ENCODE results near the gene MGMT. TPM values are rescaled to one million over a fixed set of nuclear protein-coding genes. Genes with fewer than 3 reads are reported as not detected.

Gene MGMT
- polyA plus RNA-seq, 1 of the 3 experiments (the other 2 are of a cell fraction): 10.8 TPM

- H4K20me1 ChIP-seq (ENCODE audit: insufficient read depth): no peaks in the 10 kb centered on the region
Measured at GRCh38 chr10:129742742-129743550, 275.9 kb downstream of the MGMT start.

More at GRCh38 chr10:129742742-129743550, 275.9 kb downstream of the MGMT start:
- 70% methylated on average over 27 of the region's 30 CpGs for WGBS (ENCODE audit: low lambda C conversion rate)
- H3K4me2 ChIP-seq: no peak overlapping the region
- no peaks in the 10 kb centered on the region for H3K9me2 ChIP-seq
- no peaks in the 10 kb centered on the region for H3F3A ChIP-seq (replicated peaks; ENCODE audit: insufficient read depth)
- H3K9ac ChIP-seq: no peak overlapping the region
- no peak for TF ChIP-seq TEAD4 (IDR thresholded peaks at IDR 0.05; ENCODE audit: borderline replicate concordance, insufficient read depth)
- TF ChIP-seq ELF1 (IDR thresholded peaks at IDR 0.05): no peak
- TF ChIP-seq CTCF (IDR thresholded peaks at IDR 0.05): no peak
- no peak for TF ChIP-seq GABPA (IDR thresholded peaks at IDR 0.05; ENCODE audit: low read depth)
- TF ChIP-seq RFX5 (IDR thresholded peaks at IDR 0.05; ENCODE audit: low read length): no peak
- no peak for TF ChIP-seq FOXJ3 (CRISPR knock-in tag; IDR thresholded peaks at IDR 0.05)
- no peak for TF ChIP-seq SIN3A (IDR thresholded peaks at IDR 0.05; ENCODE audit: borderline replicate concordance, low read depth, low read length)
- no peak for TF ChIP-seq YY1 (IDR thresholded peaks at IDR 0.05; ENCODE audit: low read depth)
- TF ChIP-seq TCF12 (IDR thresholded peaks at IDR 0.05): no peak
- TF ChIP-seq TAF1 (IDR thresholded peaks at IDR 0.05; ENCODE audit: borderline replicate concordance, low read depth, low read length): no peak
- TF ChIP-seq NFIC (IDR thresholded peaks at IDR 0.05; ENCODE audit: borderline replicate concordance): no peak
- no peak for TF ChIP-seq USF2 (IDR thresholded peaks at IDR 0.05; ENCODE audit: borderline replicate concordance, low read depth, low read length)
- no peak for TF ChIP-seq PBX3 (IDR thresholded peaks at IDR 0.05)
- no peak for TF ChIP-seq MEF2A (IDR thresholded peaks at IDR 0.05; ENCODE audit: borderline replicate concordance, low read depth)
- no peak for TF ChIP-seq RXRA (IDR thresholded peaks at IDR 0.05; ENCODE audit: borderline replicate concordance, low read depth)
- no peak for TF ChIP-seq RCOR1 (IDR thresholded peaks at IDR 0.05; ENCODE audit: low read length)
- no peak for TF ChIP-seq FOSL2 (IDR thresholded peaks at IDR 0.05; ENCODE audit: borderline replicate concordance, low read depth)
- TF ChIP-seq SMC3 (IDR thresholded peaks at IDR 0.05; ENCODE audit: low read depth, low read length): no peak
- no peak for TF ChIP-seq USF1 (IDR thresholded peaks at IDR 0.05; ENCODE audit: borderline replicate concordance, low read depth)
- ChIA-PET POLR2A (no interaction called here), CTCF (no interaction called here)
- H3K4me3 ChIP-seq (ENCODE audit: low read depth in 2 of 2, low read length in 1 of 2): no peak overlapping the region
- H3K27me3 ChIP-seq (ENCODE audit: insufficient read depth): no peaks in the 10 kb centered on the region
- no peak for DNase-seq
- no peaks in the 10 kb centered on the region; the same call in 1 of the 2 replicates for H3K9me3 ChIP-seq
- no peaks in the 10 kb centered on the region for H3K36me3 ChIP-seq (replicated peaks in 1 of 2; ENCODE audit: control insufficient read depth in 1 of 2, insufficient read depth in 2 of 2, low read length in 1 of 2)
- H3K27ac ChIP-seq (ENCODE audit: low read depth in 2 of 2, low read length in 1 of 2): no peak overlapping the region
- no peak overlapping the region for H2AFZ ChIP-seq (ENCODE audit: low read depth)
- no peaks in the 10 kb centered on the region for H3K4me1 ChIP-seq (ENCODE audit: control insufficient read depth in 1 of 2, insufficient read depth in 2 of 2, low read depth in 1 of 2, low read length in 1 of 2)
- H3K79me2 ChIP-seq (ENCODE audit: insufficient read depth): no peaks in the 10 kb centered on the region

Data from SK-N-SH (cell line).